Astrocyte (in vitro differentiated cells and primary cell): ENCODE measurements around the gene MPP2. TPM values are rescaled to one million over a fixed set of nuclear protein-coding genes. Genes with fewer than 3 reads are reported as not detected.

ENCODE experiments used
- DNase-seq: peaks from one replicate; pipeline ENCODE4 v3.0.0-alpha.2; 2010; ENCODE audit warnings: low read depth
- FAIRE-seq: peaks from 2 replicates; lab custom pipeline; 2011; peaks lifted over from hg19 to GRCh38; lab: Jason Lieb, UNC
- H2AFZ ChIP-seq: 2 replicates; pipeline ENCODE4 v1.6.0; 2012; ENCODE audit warnings: low read depth, low read length, inconsistent platforms
- H3K27ac ChIP-seq: 2 replicates; pipeline ENCODE4 v1.5.1; 2011; ENCODE audit warnings: low read depth, low read length, inconsistent platforms
- H3K27me3 ChIP-seq: 2 replicates; pipeline ENCODE4 v1.6.0; 2011; ENCODE audit warnings: low read length, inconsistent platforms; ENCODE audit not compliant: insufficient read depth
- H3K36me3 ChIP-seq: 2 replicates; pipeline ENCODE4 v1.5.1; 2011; ENCODE audit warnings: low read length, inconsistent platforms; ENCODE audit not compliant: insufficient read depth
- H3K4me1 ChIP-seq: 2 replicates; pipeline ENCODE4 v1.5.1; 2011; ENCODE audit warnings: low read length, inconsistent platforms; ENCODE audit not compliant: insufficient read depth
- H3K4me2 ChIP-seq: 2 replicates; pipeline ENCODE4 v1.6.0; 2012; ENCODE audit warnings: low read length, inconsistent platforms
- H3K4me3 ChIP-seq: 2 replicates; pipeline ENCODE4 v1.5.1; 2011; ENCODE audit warnings: low read depth, mild to moderate bottlenecking, low read length, inconsistent platforms; ENCODE audit not compliant: insufficient read depth
- H3K79me2 ChIP-seq: 2 replicates; pipeline ENCODE4 v1.6.0; 2012; ENCODE audit warnings: mild to moderate bottlenecking, low read length, inconsistent platforms; ENCODE audit not compliant: insufficient read depth
- H3K9ac ChIP-seq: 2 replicates; pipeline ENCODE4 v1.6.0; 2012; ENCODE audit warnings: mild to moderate bottlenecking, low read length, inconsistent platforms
- H3K9me3 ChIP-seq: 2 replicates; pipeline ENCODE4 v1.5.1; 2012; ENCODE audit warnings: low read depth, mild to moderate bottlenecking, low read length, inconsistent platforms; ENCODE audit not compliant: insufficient read depth
- H4K20me1 ChIP-seq: 2 replicates; pipeline ENCODE4 v1.6.0; 2012; ENCODE audit warnings: low read length, inconsistent platforms; ENCODE audit not compliant: insufficient read depth
- H3K27ac Mint-ChIP-seq: one replicate; pipeline ENCODE4 v1.8.0; 2021; ENCODE audit warnings: mild to moderate bottlenecking, mixed read lengths; ENCODE audit not compliant: unreplicated experiment
- H3K27me3 Mint-ChIP-seq: one replicate; pipeline ENCODE4 v1.8.0; 2021; ENCODE audit warnings: low read depth, mixed read lengths; ENCODE audit not compliant: unreplicated experiment
- H3K36me3 Mint-ChIP-seq: one replicate; pipeline ENCODE4 v1.8.0; 2021; ENCODE audit warnings: low read depth, mixed read lengths; ENCODE audit not compliant: unreplicated experiment
- H3K4me1 Mint-ChIP-seq: one replicate; pipeline ENCODE4 v1.8.0; 2021; ENCODE audit warnings: low read depth, mixed read lengths; ENCODE audit not compliant: unreplicated experiment
- H3K4me3 Mint-ChIP-seq: one replicate; pipeline ENCODE4 v1.8.0; 2021; ENCODE audit warnings: mild to moderate bottlenecking, moderate library complexity, mixed read lengths; ENCODE audit not compliant: unreplicated experiment
- H3K9me3 Mint-ChIP-seq: one replicate; pipeline ENCODE4 v1.8.0; 2021; ENCODE audit warnings: mild to moderate bottlenecking, mixed read lengths; ENCODE audit not compliant: unreplicated experiment
- CTCF ChIP-seq: IDR thresholded peaks from 2 replicates; pipeline ENCODE4 v1.5.1; 2011; ENCODE audit warnings: low read depth, mild to moderate bottlenecking, inconsistent platforms, low read length, moderate library complexity; ENCODE audit not compliant: insufficient read depth
- EZH2 ChIP-seq: IDR thresholded peaks from 2 replicates; pipeline ENCODE4 v1.6.1; 2012; ENCODE audit warnings: mild to moderate bottlenecking, low read length, inconsistent platforms; ENCODE audit not compliant: insufficient read depth
- total RNA-seq: library from RNA; stranded (reverse); gene quantifications from 2 replicates; pipeline ENCODE4 v1.2.1, GENCODE V29; 2021

Gene MPP2
- total RNA-seq, 1 donor from 2014 or later: 8.0 TPM

GRCh38 chr17:43888548-43888947, 18.8 kb downstream of the MPP2 start:
- H3K9me3 Mint-ChIP-seq: no peaks in the 10 kb centered on the region
- H3K27me3 ChIP-seq: peaks cover 2% of the 10 kb centered on the region
- peaks cover 3% of the 10 kb centered on the region for H3K4me1 Mint-ChIP-seq

GRCh38 chr17:43882761-43883415, 24.4 kb downstream of the MPP2 start:
- no peaks in the 10 kb centered on the region for H4K20me1 ChIP-seq

More at GRCh38 chr17:43888548-43888947, 18.8 kb downstream of the MPP2 start:
- no peak overlapping the region for H2AFZ ChIP-seq
- Mint-ChIP-seq H3K27ac (no peak overlapping the region), H3K4me3 (no peak overlapping the region), H3K36me3 (no peaks in the 10 kb centered on the region), H3K27me3 (no peaks in the 10 kb centered on the region)
- no peaks in the 10 kb centered on the region for H3K79me2 ChIP-seq
- no peaks in the 10 kb centered on the region for H3K36me3 ChIP-seq
- no peaks in the 10 kb centered on the region for H3K9me3 ChIP-seq
- no peak overlapping the region for H3K27ac ChIP-seq
- H3K4me1 ChIP-seq: no peaks in the 10 kb centered on the region
- H3K9ac ChIP-seq: no peak overlapping the region
- no peak overlapping the region for H3K4me2 ChIP-seq
- no peak for DNase-seq
- FAIRE-seq: no peak
- no peak overlapping the region for H3K4me3 ChIP-seq
- TF ChIP-seq CTCF (no peak), EZH2 (no peak)
- no peaks in the 10 kb centered on the region for H4K20me1 ChIP-seq

More at GRCh38 chr17:43882761-43883415, 24.4 kb downstream of the MPP2 start:
- Mint-ChIP-seq H3K4me3 (no peak overlapping the region), H3K36me3 (peaks cover 11% of the 10 kb centered on the region), H3K27me3 (no peaks in the 10 kb centered on the region), H3K4me1 (peaks cover 3% of the 10 kb centered on the region), H3K27ac (no peak overlapping the region), H3K9me3 (no peaks in the 10 kb centered on the region)
- H3K4me1 ChIP-seq: peaks cover 3% of the 10 kb centered on the region
- no peak overlapping the region for H3K4me2 ChIP-seq
- FAIRE-seq (no peak), DNase-seq (no peak)
- H3K27ac ChIP-seq: no peak overlapping the region
- H2AFZ ChIP-seq: no peak overlapping the region
- H3K9me3 ChIP-seq: no peaks in the 10 kb centered on the region
- H3K36me3 ChIP-seq: no peaks in the 10 kb centered on the region
- H3K4me3 ChIP-seq: no peak overlapping the region
- H3K79me2 ChIP-seq: no peaks in the 10 kb centered on the region
- no peak overlapping the region for H3K9ac ChIP-seq
- H3K27me3 ChIP-seq: peaks cover 2% of the 10 kb centered on the region
- TF ChIP-seq CTCF (no peak), EZH2 (no peak)
